ENCODE measurements around the gene NR3C1. TPM values are rescaled to one million over a fixed set of nuclear protein-coding genes. Genes with fewer than 3 reads are reported as not detected.
"Not testable (repeated sequence)": the region's sequence is repeated elsewhere in the genome, so short reads cannot be mapped to it uniquely, and the experiment has no call there.

The NR3C1 gene
- total RNA-seq, 2 donors from 2014 or later, result 30.3 to 38.9 TPM

- DNase-seq (ENCODE audit: low spot score), result no peak
- Histone ChIP-seq H3K36me3 (no peaks in the 10 kb centered on the region), H3K4me3 (no peak overlapping the region), H3K9me3 (no peaks in the 10 kb centered on the region), H3K4me1 (peaks cover 0 to 17% of the 10 kb centered on the region in 2 donors), H3K27ac (no peak overlapping the region), H3K27me3 (no peaks in the 10 kb centered on the region)
- TF ChIP-seq, protein P1, sequence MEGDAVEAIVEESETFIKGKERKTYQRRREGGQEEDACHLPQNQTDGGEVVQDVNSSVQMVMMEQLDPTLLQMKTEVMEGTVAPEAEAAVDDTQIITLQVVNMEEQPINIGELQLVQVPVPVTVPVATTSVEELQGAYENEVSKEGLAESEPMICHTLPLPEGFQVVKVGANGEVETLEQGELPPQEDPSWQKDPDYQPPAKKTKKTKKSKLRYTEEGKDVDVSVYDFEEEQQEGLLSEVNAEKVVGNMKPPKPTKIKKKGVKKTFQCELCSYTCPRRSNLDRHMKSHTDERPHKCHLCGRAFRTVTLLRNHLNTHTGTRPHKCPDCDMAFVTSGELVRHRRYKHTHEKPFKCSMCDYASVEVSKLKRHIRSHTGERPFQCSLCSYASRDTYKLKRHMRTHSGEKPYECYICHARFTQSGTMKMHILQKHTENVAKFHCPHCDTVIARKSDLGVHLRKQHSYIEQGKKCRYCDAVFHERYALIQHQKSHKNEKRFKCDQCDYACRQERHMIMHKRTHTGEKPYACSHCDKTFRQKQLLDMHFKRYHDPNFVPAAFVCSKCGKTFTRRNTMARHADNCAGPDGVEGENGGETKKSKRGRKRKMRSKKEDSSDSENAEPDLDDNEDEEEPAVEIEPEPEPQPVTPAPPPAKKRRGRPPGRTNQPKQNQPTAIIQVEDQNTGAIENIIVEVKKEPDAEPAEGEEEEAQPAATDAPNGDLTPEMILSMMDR (IDR thresholded peaks at IDR 0.05), result no peak
Observed at GRCh38 chr5:143328589-143329220, 74.8 kb downstream of the NR3C1 start.

- not testable (repeated sequence) for H3K27ac ChIP-seq; H3K4me3 ChIP-seq; H3K27me3 ChIP-seq; H3K36me3 ChIP-seq; DNase-seq (ENCODE audit: low spot score); H3K9me3 ChIP-seq
- peaks cover 0 to 14% of the 10 kb centered on the region in 2 donors for H3K4me1 ChIP-seq
Observed at GRCh38 chr5:143325086-143325485, 78.4 kb downstream of the NR3C1 start.

DNA sequence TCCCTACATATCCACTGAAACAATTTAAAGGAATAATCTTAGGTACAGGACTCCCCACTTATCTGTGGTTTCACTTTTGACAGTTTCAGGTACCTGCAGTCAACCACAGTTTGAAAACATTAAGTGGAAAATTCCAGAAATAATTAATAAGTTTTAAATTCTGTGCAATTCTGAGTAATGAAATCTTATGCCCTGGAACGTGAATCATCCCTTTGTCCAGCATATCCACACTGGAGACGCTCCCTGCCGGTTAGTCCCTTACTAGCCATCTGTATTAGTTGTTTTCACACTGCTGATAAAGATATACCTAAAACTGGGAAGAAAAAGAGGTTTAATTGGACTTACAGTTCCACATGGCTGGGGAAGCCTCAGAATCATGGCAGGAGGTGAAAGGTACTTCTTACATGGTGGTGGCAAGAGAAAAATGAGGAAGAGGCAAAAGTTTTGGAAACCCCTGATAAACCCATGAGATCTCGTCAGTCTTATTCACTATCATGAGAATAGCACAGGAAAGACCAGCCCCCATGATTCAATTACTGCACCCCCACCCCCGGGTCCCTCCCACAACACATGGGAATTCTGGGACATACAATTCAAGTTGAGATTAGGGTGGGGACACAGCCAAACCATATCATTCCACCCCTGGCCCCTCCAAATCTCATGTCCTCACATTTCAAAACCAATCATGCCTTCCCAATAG lies 80.4 kb downstream of the NR3C1 start:
- not testable (repeated sequence) for H3K36me3 ChIP-seq; H3K9me3 ChIP-seq; H3K27me3 ChIP-seq; DNase-seq (ENCODE audit: low spot score); H3K27ac ChIP-seq; H3K4me3 ChIP-seq
- H3K4me1 ChIP-seq, result peaks cover 0 to 24% of the 10 kb centered on the region in 2 donors

GRCh38 chr5:143322176-143322575 lies 81.3 kb downstream of the NR3C1 start:
- H3K4me1 ChIP-seq, result peaks cover 0 to 30% of the 10 kb centered on the region in 2 donors
- no peak for DNase-seq (ENCODE audit: low spot score)
- no peaks in the 10 kb centered on the region for H3K36me3 ChIP-seq
- H3K27me3 ChIP-seq, result no peaks in the 10 kb centered on the region
- no peak overlapping the region for H3K27ac ChIP-seq
- H3K9me3 ChIP-seq, result no peaks in the 10 kb centered on the region
- H3K4me3 ChIP-seq, result no peak overlapping the region
- TF ChIP-seq, protein P1 (IDR thresholded peaks at IDR 0.05), result no peak

- Histone ChIP-seq H3K27ac (peak overlapping the region in 1 of 2 donors; percentile 3), H3K27me3 (no peaks in the 10 kb centered on the region), H3K4me1 (peaks cover 0 to 50% of the 10 kb centered on the region in 2 donors), H3K36me3 (no peaks in the 10 kb centered on the region), H3K4me3 (no peak overlapping the region), H3K9me3 (no peaks in the 10 kb centered on the region)
- TF ChIP-seq, protein P1 (IDR thresholded peaks at IDR 0.05), result no peak
- DNase-seq (ENCODE audit: low spot score), result no peak
Observed at GRCh38 chr5:143319437-143320227, 83.9 kb downstream of the NR3C1 start.

DNA sequence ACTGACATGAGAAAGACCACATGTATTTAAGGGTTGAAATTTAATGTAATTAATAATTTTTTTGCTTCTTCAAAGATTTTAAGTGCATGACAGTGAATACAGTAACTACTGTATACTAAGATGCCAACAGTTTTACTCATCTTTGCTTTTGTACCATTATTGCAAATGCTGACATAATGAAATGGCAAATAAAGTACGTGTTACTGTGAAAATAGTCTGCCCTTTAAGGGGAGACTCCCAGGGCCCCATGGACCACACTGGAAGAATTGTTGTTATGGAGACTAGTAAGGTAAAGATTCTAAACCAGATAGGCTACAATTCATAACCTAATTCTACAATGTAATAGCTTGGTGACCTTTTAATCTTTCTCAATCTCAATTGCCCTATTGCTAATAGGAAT lies 84.7 kb downstream of the NR3C1 start:
- DNase-seq (ENCODE audit: low spot score), result no peak
- Histone ChIP-seq H3K4me1 (peaks cover 0 to 52% of the 10 kb centered on the region in 2 donors), H3K4me3 (no peak overlapping the region), H3K27me3 (no peaks in the 10 kb centered on the region), H3K27ac (no peak overlapping the region), H3K9me3 (no peaks in the 10 kb centered on the region), H3K36me3 (no peaks in the 10 kb centered on the region)
- TF ChIP-seq, protein P1 (IDR thresholded peaks at IDR 0.05), result no peak
